Activated CD4-positive, alpha-beta T cell treated with anti-CD3 and anti-CD28 coated beads, Interleukin-2, amount 50 U/mL, for 16 hours (primary cell): ENCODE data around the gene BCORL1.

Source experiments
- DNase-seq: peaks from one replicate; pipeline ENCODE4 v3.0.0-alpha.2; 2020

BCORL1 gene

GRCh38 chrX:129963729-129964128 is 18.7 kb upstream of the BCORL1 start:
- DNase-seq, result no peak

DNA sequence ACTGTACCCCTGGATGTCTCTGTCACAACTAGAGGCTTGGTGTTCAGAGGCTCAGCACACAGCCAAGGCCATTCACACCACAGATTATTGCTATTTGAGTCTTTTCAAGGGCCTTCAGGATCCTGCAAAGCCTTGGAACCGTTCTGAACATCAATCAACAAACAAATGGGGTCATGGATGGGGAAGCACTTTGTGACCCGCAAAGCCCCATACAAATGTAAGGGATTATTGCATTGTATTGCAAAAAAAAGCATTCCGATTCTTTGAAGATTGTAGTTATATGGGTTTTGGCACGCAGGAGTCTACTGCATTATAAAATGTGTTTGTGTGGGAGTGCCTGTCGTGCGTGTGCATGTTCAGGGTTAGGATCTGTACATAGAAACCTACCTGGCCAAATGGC is 17.3 kb upstream of the BCORL1 start:
- DNase-seq, result no peak

GRCh38 chrX:129968968-129969367 is 13.5 kb upstream of the BCORL1 start:
- no peak for DNase-seq

DNA sequence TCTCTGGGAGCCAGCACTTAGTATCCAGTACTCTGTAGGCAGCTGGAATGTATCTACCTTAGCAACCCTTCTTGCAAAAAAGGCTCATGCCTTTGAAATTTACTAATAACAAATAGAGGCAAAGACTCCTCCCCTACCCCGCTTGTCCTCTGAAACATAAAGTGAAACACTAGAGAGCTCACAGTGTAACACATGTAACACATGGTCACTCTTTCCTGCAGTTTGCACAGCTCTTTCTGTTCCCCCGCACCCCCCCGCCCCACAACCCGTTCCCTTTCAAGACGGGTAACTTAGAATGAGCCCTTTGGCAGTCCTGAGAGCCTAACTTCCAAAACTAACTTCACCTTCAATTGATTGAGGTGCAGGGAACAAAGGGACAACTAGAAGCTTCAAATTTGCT is 6.0 kb upstream of the BCORL1 start:
- DNase-seq, result no peak

DNA sequence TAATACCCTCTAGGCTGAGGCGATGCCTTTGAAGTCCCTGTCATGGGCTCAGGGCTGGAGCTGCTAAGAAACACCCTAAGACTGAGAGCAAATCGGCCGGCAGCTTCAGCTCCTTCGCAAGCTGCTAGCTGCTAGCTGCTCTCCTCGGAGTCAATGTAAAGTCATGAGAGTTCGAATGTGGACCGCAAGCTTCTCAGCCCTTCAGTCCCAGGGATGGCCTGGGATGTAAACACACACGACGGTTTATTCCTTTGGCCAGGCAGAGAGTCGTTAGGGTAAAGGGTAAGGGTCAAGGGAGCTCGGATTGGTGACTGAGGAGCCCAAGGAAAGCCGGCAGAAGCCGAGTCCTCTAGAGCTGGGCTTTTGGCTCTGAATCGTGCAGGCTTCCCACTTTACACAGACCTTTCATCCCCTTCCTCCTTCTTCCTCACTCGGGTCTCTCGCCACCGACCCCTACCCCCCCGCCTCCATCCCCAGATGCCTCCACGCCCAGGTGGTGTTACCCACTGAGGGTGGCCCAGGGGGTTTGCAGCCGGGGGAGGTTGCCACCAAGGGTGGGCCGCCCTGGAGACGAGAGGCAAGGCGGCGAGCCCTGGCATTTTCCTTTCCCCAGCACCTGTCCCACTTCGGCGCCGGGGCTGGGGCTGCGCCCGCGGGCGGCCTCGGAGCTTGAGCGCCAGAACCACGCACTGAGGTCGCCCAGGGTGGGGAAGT is 3.1 kb upstream of the BCORL1 start:
- DNase-seq, result no peak

GRCh38 chrX:129980001-129980401 is 2.4 kb upstream of the BCORL1 start:
- DNase-seq, result no peak

GRCh38 chrX:129980540-129981199 is 1.8 kb upstream of the BCORL1 start:
- no peak for DNase-seq

- no peak for DNase-seq
Observed at GRCh38 chrX:129981200-129981553, 1.3 kb upstream of the BCORL1 start.

DNA sequence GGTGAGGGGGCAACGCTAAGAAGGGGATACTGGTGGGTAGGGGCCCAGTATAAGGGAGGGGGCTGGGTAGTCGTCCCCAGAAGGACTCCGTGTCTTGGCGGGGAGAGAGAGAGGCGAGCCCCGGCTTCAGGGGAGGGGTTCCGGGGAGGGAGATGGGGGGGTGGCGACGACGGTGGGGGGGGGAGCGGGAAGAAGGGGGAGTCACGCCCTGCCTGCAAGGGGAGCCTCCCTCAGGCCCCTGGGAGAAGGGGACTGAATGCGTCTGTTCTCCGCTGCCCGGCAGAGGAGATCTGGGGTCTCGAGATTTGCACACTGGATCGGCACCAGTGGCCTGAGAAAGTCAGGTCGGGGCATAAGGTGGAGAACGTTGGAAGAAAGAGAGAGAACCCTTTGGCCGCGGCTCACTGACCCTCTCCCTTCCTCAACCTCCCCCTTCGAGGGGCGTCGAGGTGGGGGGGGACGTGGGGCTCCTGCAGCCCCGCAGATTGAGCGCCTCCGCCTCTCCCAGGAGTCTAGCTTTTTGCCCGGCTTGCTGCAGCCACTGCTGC is 609 bp upstream of the BCORL1 start:
- DNase-seq, result no peak

GRCh38 chrX:129983575-129984110 is 1.2 kb downstream of the BCORL1 start:
- no peak for DNase-seq

GRCh38 chrX:129984111-129984958 is 1.9 kb downstream of the BCORL1 start:
- DNase-seq, result no peak

DNA sequence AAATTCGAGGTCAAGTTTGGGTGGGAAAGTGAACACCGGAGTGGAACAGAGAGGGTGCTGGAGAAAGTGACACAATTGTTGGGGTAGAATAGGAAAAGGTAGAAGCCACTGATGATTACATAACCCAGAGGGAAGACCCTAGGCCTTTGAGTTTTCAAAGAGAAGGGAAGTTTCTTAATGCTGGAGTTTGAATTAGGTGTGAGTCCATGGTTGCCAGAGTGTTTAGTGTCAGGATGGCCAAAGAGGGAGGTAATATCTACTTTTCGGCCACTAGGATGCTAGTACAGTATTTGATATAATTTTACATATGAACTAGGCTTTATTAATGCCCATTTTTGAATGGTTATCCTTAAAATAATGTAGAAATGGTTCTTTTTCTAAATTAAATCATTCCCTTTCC is 5.4 kb downstream of the BCORL1 start:
- no peak for DNase-seq

GRCh38 chrX:129992181-129992580 is 9.7 kb downstream of the BCORL1 start:
- no peak for DNase-seq

DNA sequence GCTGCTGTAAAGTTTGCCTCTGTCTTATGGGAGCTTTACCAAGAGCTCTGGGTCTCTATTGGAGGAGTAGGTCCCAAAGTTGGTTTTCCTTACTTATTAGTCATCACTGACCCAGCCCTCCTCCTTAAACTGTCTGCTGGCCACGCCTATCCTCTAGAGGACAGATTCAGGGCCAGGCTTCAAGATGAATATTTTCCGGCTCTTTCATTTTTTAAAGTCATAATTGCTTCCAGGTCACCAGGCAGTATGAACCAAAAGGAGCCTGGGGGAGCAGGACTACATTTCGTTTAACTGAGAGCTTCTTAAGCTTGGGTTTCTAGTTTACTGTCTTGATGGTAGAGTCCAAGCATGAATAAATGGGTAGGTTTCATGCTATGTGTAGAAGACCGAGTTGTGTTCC is 13.7 kb downstream of the BCORL1 start:
- DNase-seq, result no peak

DNA sequence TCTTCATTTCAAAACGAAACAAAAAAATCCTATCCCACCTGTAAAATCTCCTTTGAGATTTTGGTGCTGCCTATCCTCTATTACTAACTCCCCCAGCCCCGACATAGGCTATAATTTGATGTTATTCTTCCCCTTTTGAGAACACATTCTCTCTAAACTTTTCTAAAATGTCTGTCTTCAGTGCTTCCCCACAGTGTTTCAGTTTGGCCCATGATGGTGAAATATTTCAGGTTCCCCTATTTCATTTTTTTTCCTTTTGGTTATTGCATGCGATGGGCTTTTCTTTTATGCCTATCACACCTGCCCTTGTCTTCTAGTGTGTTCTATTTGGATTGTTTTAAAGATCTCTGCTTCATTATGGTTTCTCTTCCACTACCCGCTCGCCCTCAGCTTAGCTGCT is 14.7 kb downstream of the BCORL1 start:
- DNase-seq, result no peak

DNA sequence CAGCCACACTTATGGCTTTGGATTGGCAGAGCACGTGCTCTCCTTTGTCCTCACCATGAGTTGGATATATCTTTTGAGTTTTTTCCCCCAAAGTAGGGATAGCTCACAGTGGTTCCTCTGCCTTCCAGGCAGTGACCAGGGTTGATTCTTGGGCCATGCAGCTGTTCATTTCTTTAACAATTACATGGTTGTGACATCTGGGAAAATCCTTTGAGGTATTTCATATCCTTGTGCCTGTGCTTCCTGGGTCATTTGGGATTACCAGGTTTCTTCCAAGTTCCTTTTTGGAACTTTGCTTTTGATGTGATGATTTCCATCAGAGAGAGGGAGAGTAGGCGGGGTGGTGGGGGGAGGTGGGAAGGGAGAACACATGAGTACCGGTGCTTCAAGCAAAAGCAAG is 15.6 kb downstream of the BCORL1 start:
- no peak for DNase-seq

- DNase-seq, result no peak
Observed at GRCh38 chrX:130001893-130002292, 19.5 kb downstream of the BCORL1 start.

- DNase-seq, result no peak
Observed at GRCh38 chrX:130002541-130002940, 20.1 kb downstream of the BCORL1 start.

GRCh38 chrX:130005089-130005807 is 22.8 kb downstream of the BCORL1 start:
- DNase-seq, result no peak

GRCh38 chrX:130009658-130010223 is 27.3 kb downstream of the BCORL1 start:
- no peak for DNase-seq

DNA sequence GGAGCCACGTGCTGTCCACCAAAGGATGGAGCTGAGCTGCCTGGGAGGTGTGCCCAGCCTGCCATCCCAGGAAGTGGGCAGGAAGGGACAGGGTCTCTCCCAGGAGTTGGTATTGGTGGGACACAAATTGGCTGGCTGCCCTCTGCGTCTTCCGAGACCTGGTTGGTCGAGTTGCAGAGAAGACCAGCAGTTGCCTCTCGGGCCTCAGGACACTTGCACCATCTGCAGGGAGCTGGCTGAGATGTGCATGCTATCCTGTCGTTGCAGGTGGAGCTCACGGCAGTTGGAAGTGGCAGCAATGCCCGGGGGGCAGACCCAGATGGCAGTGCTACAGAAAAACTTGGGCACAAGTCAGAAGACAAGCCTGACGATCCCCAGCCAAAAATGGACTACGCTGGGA is 30.2 kb downstream of the BCORL1 start:
- no peak for DNase-seq

- DNase-seq, result no peak
Observed at GRCh38 chrX:130013661-130014060, 31.2 kb downstream of the BCORL1 start.
